GM12801 (cell line): Measurements from ENCODE around the gene DLG2.

Experiments used
- CTCF ChIP-seq: IDR thresholded peaks from one replicate; pipeline ENCODE4 v1.5.1; 2011; ENCODE audit warnings: control low read depth; ENCODE audit not compliant: insufficient read length; ENCODE audit errors: extremely low read depth

Gene DLG2

GRCh38 chr11:83713708-83714107 is 1913.4 kb downstream of the DLG2 start:
- no peak for TF ChIP-seq CTCF

GRCh38 chr11:83711106-83711527 is 1916.0 kb downstream of the DLG2 start:
- TF ChIP-seq CTCF = no peak

GRCh38 chr11:83709434-83709833 is 1917.7 kb downstream of the DLG2 start:
- no peak for TF ChIP-seq CTCF

- TF ChIP-seq CTCF = no peak
Measured at GRCh38 chr11:83706566-83706965, 1920.6 kb downstream of the DLG2 start.

DNA sequence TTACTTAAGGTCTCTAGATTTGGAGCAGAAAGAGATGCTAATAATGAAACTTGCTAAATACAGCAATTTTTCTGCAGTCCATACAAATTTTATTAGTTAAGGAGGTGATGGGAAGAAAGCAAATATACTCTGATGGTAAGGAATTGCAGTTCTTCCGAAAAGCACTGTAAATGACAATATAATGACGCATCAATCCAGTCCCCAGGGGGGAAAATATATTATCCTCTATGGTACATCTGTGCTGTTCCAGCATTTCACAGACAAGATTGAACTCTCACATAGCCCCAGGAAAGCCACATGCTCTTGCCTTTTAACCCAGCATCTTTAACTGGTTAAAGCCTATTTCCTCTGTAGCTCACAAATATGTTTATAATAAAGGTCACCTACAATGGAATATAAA is 1924.3 kb downstream of the DLG2 start:
- no peak for TF ChIP-seq CTCF

GRCh38 chr11:83697518-83697917 is 1929.6 kb downstream of the DLG2 start:
- no peak for TF ChIP-seq CTCF

DNA sequence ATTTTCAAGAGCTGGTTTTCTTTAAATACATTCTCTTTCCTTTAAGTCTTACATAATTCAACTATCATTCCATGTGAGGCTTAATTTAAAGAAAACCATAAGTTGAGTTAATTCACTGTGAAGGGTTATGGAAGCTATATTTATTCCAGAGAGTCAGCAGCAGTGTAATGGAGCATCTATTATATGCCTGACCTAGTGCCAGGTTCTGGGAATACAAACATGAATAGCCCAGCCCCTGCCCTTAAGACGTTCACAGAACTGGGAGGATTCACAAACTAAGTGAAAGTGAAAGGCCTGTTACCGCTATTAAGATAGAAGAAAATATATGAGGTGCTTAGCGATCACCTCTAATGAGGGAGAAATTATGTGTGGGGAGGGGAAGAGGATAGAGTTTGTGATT is 1932.1 kb downstream of the DLG2 start:
- no peak for TF ChIP-seq CTCF
